ENCODE results near the gene SH3BP4.

SH3BP4 gene

DNA sequence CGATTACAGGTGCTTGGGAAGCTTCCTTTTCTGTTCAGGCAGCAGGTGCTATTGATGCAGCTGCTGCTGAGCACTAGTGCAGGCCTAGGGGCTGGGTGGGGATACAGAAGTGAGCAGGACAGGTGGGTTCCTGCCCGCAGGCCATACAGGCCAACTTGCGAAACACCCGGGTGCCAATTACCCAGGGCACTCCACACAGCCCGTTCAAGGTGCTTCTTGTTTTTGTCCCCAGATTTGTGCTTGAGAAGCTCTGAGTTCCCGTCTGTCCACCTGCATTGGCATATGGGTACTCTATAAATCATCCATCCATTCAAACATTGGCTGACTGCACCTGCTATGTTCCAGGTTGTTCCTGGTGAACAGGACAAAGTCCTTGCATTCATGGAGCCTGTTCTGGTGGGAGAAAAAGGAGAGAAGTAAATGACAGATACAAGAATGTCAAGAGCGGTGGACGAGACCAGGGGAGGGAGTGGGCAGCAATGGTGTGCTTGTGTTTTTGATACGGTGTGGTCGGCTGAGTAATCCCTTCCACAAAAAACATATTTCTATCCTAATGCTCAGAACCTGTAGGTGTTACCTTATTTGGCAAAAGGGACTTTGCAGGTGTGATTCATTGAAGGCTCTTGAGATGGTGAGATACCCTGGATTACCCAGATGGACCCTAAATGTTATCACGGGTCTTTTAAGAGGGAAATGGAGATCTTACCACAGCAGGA lies 31.4 kb downstream of the SH3BP4 start:
- DNase-seq (ENCODE audit: low read depth): no peak

GRCh38 chr2:234985608-234986245 lies 33.9 kb downstream of the SH3BP4 start:
- no peak for DNase-seq (ENCODE audit: low read depth)

DNA sequence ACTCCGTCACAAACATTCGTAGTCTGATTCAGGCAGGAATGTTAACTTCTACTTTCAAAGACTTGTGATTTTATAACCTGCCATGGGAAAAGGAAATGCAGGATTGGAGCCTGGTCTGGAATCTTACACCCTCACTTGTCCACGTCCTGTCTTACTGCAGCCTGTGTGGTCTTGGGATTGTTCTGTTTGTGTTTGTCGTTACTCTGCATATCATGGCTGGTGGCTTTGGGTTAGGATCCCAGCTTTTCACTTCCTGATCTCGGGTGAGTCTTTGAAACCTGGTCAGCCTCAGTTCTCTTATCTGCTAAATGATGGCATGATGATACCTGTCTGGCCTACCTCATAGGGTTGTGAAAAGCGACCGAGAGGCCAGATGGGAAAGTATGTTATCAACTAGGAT lies 34.6 kb downstream of the SH3BP4 start:
- peak; percentile 35 for DNase-seq (ENCODE audit: low read depth)

- DNase-seq (ENCODE audit: low read depth): no peak
Measured at GRCh38 chr2:234986876-234987720, 35.3 kb downstream of the SH3BP4 start.

DNA sequence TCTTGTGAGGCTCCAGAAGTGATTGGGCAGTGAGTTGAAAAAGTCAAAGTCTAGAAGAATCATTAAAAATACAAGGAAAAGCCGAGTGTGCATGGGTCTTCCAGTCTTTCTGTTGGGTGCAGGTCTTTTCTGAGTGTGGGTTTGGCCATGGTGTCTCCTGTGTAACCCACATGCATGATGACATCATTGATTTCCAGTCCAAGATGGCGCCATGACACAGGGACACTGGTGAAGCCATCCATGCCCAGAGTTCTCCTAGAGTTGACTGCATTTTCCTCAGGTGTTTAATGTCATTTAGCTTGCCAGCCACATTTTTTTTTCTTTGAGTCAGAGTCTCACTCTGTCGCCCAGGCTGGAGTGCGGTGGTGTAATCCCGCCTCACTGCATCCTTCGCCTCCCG lies 35.9 kb downstream of the SH3BP4 start:
- DNase-seq (ENCODE audit: low read depth): no peak

DNA sequence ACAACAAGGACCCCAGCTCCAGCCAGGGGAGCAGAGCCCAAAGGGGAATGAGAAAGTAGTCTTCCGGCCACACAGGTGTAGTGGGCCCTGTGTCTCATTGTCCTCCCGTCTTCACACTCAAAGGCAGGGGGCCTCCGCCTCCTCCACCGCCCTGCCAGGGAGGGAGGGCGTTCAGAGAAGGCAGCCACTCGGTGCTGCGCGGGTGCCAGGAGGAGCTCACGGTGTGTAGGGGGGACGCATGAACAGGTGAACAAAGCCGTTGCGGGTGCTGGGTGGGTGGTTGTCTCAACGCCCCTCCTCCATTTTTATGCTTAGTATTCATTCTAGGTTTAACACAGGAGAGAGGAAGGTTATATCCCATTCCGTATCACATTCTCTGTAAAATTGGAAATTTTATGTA lies 36.7 kb downstream of the SH3BP4 start:
- no peak for DNase-seq (ENCODE audit: low read depth)

GRCh38 chr2:234989183-234989701 lies 37.4 kb downstream of the SH3BP4 start:
- DNase-seq (ENCODE audit: low read depth): no peak

GRCh38 chr2:234990300-234990699 lies 38.5 kb downstream of the SH3BP4 start:
- no peak for DNase-seq (ENCODE audit: low read depth)

- peak; percentile 34 for DNase-seq (ENCODE audit: low read depth)
Measured at GRCh38 chr2:234991290-234991689, 39.5 kb downstream of the SH3BP4 start.

DNA sequence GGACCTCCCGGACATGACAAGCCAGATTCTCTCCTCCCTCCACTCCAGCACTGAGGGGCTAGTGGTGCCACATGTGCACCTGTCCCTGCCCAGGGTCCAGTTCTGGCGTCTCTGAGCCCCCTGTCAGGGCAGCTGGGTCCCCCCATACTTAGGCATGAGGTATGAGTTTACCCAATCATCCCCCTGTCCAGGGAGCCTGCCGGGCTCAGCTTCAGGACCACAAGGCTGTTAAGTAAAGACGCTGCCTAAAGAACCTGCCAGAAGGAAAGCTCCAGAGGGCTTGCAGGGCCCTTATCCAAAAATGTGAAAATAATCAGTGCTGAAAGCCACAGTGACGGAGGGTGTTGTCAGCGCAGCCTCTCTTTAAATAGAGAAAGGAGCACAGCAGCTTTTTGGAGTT lies 40.0 kb downstream of the SH3BP4 start:
- DNase-seq (ENCODE audit: low read depth): no peak

DNA sequence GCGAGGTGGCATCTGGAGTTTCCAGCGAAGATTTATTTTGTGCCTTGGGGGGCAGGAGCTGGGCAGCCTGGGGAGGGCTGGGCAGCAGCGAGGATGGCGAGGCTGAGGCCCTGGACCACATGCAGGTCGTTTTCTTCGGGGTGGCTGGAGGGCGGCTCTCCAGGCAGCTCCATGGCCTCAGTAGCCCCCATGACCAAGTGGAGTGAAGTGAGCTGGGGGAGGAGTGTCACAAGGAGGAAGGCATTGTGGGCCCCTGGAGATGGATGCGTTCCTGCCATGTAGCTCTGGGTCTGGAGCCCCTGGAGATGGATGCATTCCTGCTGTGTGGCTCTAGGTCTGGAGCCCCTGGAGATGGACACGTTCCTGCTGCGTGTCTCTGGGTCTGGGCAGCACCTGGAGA lies 40.4 kb downstream of the SH3BP4 start:
- no peak for DNase-seq (ENCODE audit: low read depth)

- DNase-seq (ENCODE audit: low read depth): no peak
Measured at GRCh38 chr2:234992624-234993349, 41.0 kb downstream of the SH3BP4 start.

- DNase-seq (ENCODE audit: low read depth): no peak
Measured at GRCh38 chr2:234993541-234993981, 41.7 kb downstream of the SH3BP4 start.

DNA sequence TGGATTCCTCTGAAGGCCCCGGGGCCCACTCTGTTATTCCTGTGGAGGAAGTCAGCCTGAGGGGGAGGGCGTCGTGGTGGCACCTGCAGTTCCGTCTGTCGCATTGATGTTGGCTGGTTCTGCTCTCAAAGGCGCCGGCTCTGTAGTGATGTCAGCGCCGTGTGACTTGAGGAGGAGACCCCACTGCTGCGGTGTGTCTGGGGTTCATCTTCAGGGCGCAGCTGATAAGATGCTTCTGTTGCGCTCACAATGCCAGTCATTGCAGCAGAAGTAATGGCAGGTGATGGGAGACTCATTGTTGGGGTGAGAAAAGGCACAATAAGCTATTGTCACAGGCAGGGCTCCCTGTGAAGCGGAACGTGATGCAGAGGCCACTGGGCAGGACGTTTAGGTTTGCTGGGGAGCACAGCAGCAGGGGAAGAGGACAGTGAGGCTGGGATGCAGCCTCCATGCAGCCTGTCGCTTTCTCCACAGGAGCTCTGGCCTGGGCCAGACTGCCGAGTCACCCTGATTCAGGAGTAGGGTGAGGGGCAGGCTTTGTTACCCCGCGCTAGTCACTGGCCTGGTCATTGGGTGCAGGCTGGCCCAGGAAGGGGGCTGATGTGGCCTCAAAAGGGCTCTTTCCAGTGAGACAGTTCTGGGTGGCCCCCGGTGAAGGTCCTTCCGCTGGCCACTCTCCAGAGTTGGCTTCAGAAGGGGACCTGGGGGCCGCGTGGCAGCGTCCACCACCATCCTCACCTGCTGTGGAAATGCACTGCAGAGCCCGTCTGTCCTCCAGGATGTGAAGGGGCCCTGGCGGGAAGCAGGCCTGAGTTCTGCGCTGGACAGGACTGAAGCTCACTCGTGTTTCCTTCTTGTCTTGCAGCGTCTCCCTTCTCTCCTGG lies 42.9 kb downstream of the SH3BP4 start:
- peak; percentile 38 for DNase-seq (ENCODE audit: low read depth)

- DNase-seq (ENCODE audit: low read depth): no peak
Measured at GRCh38 chr2:234995332-234996068, 43.7 kb downstream of the SH3BP4 start.

- DNase-seq (ENCODE audit: low read depth): peak; percentile 94
Measured at GRCh38 chr2:234996069-234996940, 44.5 kb downstream of the SH3BP4 start.

- no peak for DNase-seq (ENCODE audit: low read depth)
Measured at GRCh38 chr2:234996941-234997270, 45.1 kb downstream of the SH3BP4 start.

DNA sequence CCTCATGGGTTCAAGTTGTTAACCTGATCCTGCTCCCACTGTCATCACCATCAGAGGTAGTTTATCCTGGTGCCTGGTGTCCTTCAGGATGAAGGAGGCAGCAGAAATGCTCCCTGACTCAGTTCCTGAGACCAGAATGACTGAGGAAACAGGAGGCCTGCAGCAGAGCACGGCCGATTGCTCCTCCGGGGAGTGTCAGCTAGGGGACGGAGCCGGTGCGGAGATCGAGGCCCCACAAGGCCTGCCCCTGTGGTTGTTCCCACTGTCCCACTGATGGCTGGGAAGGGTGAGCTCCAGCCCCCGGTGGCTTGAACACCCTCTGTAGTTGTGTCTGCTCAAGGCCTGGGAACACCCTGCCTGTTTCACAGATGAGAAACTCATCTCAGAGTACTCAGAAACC lies 45.6 kb downstream of the SH3BP4 start:
- no peak for DNase-seq (ENCODE audit: low read depth)
